ENCODE results near the gene AMT. TPM values are rescaled to one million over a fixed set of nuclear protein-coding genes. Genes with fewer than 3 reads are reported as not detected.

The AMT gene
- total RNA-seq, 1 experiment from 2014 or later: 1.3 TPM

DNA sequence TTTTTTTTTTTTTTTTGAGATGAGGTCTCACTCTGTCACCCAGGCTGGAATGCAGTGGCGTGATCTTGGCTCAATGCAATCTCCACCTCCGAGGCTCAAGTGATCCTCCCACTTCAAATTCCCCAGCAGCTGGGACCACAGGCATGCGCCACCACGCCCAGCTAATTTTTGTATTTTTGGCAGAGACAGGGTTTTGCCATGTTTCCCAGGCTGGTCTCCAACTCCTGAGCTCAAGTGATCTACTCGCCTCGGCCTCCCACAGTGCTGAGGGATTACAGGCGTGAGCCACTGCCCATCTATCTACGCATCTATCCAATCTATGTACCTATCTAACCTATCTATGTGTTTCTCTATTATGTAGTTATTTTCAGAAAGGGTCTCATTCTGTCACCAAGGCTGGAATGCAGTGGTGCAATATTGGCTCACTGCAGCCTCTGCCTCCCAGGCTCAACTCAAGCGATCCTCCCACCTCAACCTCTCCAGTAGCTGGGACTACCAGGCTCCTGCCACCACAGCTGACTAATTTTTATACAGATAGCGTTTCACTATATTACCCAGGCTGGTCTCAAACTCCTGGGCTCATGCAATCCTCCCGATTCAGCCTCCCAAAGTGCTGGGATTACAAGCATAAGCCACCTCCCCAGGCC, 43.9 kb downstream of the AMT start:
- Histone ChIP-seq H3K36me3 (ENCODE audit: insufficient read depth, low read length, poor library complexity, severe bottlenecking) (peaks cover 4% of the 10 kb centered on the region), H3K27ac (ENCODE audit: low read depth, low read length, poor library complexity, severe bottlenecking) (no peak overlapping the region), H3K4me1 (ENCODE audit: insufficient read depth, low read length, poor library complexity, severe bottlenecking) (no peaks in the 10 kb centered on the region), H3K9me3 (ENCODE audit: low read depth, low read length, poor library complexity, severe bottlenecking) (no peaks in the 10 kb centered on the region), H3K27me3 (replicated peaks; ENCODE audit: insufficient read depth, low read depth, low read length, poor library complexity) (no peaks in the 10 kb centered on the region), H3K4me3 (ENCODE audit: low read depth, low read length, poor library complexity, severe bottlenecking) (no peak overlapping the region)
- CTCF ChIA-PET: interaction anchor here (0.7 kb wide), 1 partner anchor 716 kb away, joined by 14 read pairs; the partner anchor contains the start of gene CELSR3
- POLR2A ChIA-PET (ENCODE audit: low non-redundant PET): no interaction called here
- no TSS peak for BruUV-seq (replicated peaks)
- intact Hi-C loops (cut with micrococcal nuclease; ENCODE audit: unreplicated experiment): no loop called here
- TF ChIP-seq EZH2 (IDR thresholded peaks at IDR 0.05; ENCODE audit: borderline replicate concordance, low read depth, low read length, poor library complexity, severe bottlenecking) (no peak), CTCF (conservative IDR thresholded peaks at IDR 0.05; ENCODE audit: low read depth, low read length) (no peak)
- no peak for DNase-seq (ENCODE audit: low spot score)

DNA sequence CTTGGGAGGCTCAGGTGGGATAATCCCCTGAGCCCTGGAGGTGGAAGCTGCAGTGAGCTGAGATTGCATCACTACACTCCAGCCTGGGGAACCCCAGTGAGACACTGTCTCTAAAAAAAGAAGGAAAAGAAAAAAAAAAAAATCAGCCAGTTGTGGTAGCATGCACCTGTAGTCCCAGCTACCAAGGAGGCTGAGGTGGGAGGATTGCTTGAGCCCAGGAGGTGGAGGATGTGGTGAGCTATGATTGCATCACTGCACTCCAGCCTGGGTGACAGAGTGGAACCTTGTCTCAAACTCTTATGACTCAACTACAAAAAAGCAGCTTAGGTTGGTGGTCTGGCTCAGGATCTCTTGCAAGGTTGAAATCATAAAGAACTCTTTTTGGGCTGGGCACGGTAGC, 44.8 kb downstream of the AMT start:
- CTCF ChIA-PET: no interaction called here
- POLR2A ChIA-PET (ENCODE audit: low non-redundant PET): no interaction called here
- Histone ChIP-seq H3K4me3 (ENCODE audit: low read depth, low read length, poor library complexity, severe bottlenecking) (no peak overlapping the region), H3K36me3 (ENCODE audit: insufficient read depth, low read length, poor library complexity, severe bottlenecking) (peaks cover 10% of the 10 kb centered on the region), H3K9me3 (ENCODE audit: low read depth, low read length, poor library complexity, severe bottlenecking) (no peaks in the 10 kb centered on the region), H3K27me3 (replicated peaks; ENCODE audit: insufficient read depth, low read depth, low read length, poor library complexity) (no peaks in the 10 kb centered on the region), H3K27ac (ENCODE audit: low read depth, low read length, poor library complexity, severe bottlenecking) (no peak overlapping the region), H3K4me1 (ENCODE audit: insufficient read depth, low read length, poor library complexity, severe bottlenecking) (no peaks in the 10 kb centered on the region)
- DNase-seq (ENCODE audit: low spot score): no peak
- intact Hi-C loops (cut with micrococcal nuclease; ENCODE audit: unreplicated experiment): no loop called here
- TF ChIP-seq CTCF (conservative IDR thresholded peaks at IDR 0.05; ENCODE audit: low read depth, low read length) (no peak), EZH2 (IDR thresholded peaks at IDR 0.05; ENCODE audit: borderline replicate concordance, low read depth, low read length, poor library complexity, severe bottlenecking) (no peak)
- BruUV-seq (replicated peaks): no TSS peak

DNA sequence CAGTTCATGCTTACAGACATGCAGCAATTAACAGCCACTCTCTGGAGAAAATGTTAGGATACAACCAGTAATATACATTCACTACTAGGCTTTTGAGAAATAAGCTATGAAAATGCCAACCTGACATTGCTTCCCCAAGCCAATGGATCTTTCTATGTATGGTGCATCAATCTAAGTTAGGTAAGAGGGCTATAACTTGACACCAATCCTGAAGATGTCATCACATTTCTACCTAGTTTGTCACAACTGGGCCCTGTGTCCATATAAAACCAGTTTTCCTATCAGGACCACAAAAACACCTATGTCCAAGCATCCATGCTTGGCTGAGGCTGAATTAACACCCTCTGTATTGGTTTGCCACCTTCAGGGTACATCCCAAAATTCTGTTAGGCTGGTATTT, 50.3 kb downstream of the AMT start:
- CTCF ChIA-PET: no interaction called here
- BruUV-seq (replicated peaks): no TSS peak
- H3K36me3 ChIP-seq (ENCODE audit: insufficient read depth, low read length, poor library complexity, severe bottlenecking): peaks cover 10% of the 10 kb centered on the region

More for the DNA sequence above, 50.3 kb downstream of the AMT start:
- TF ChIP-seq CTCF (conservative IDR thresholded peaks at IDR 0.05; ENCODE audit: low read depth, low read length): no peak
- no peak for TF ChIP-seq EZH2 (IDR thresholded peaks at IDR 0.05; ENCODE audit: borderline replicate concordance, low read depth, low read length, poor library complexity, severe bottlenecking)
- no peaks in the 10 kb centered on the region for H3K4me1 ChIP-seq (ENCODE audit: insufficient read depth, low read length, poor library complexity, severe bottlenecking)
- H3K27ac ChIP-seq (ENCODE audit: low read depth, low read length, poor library complexity, severe bottlenecking): no peak overlapping the region
- H3K9me3 ChIP-seq (ENCODE audit: low read depth, low read length, poor library complexity, severe bottlenecking): no peaks in the 10 kb centered on the region
- POLR2A ChIA-PET (ENCODE audit: low non-redundant PET): no interaction called here
- intact Hi-C loops (cut with micrococcal nuclease; ENCODE audit: unreplicated experiment): no loop called here
- DNase-seq (ENCODE audit: low spot score): no peak
- no peak overlapping the region for H3K4me3 ChIP-seq (ENCODE audit: low read depth, low read length, poor library complexity, severe bottlenecking)
- H3K27me3 ChIP-seq (replicated peaks; ENCODE audit: insufficient read depth, low read depth, low read length, poor library complexity): no peaks in the 10 kb centered on the region

Data from A673 (cell line).